ENCODE data around the gene KAT14. TPM values are rescaled to one million over a fixed set of nuclear protein-coding genes. Genes with fewer than 3 reads are reported as not detected.

The KAT14 gene
- total RNA-seq, 1 experiment from 2014 or later = 10.8 TPM

GRCh38 chr20:18144541-18145099 is 7.0 kb downstream of the KAT14 start:
- DNase-seq = peak; percentile 88
- Histone ChIP-seq H3F3A (ENCODE audit: low read length, unreplicated experiment) (no peaks in the 10 kb centered on the region), H3K27me3 (ENCODE audit: low read length) (no peaks in the 10 kb centered on the region), H3K79me2 (ENCODE audit: low read length) (peaks cover 25% of the 10 kb centered on the region), H3K27ac (ENCODE audit: low read length) (peak overlapping the region; percentile 58), H3K36me3 (ENCODE audit: low read depth, low read length) (0 out of 2 replicates have a peak, but pooled peaks cover 11% of the 10 kb centered on the region), H2AFZ (ENCODE audit: low read length) (no peak overlapping the region), H3K4me3 (ENCODE audit: low read length) (peak overlapping the region; percentile 3; the same call in 1 of the 2 replicates), H3K9ac (ENCODE audit: low read length) (no peak overlapping the region), H3K9me3 (ENCODE audit: low read length) (no peaks in the 10 kb centered on the region), H4K20me1 (ENCODE audit: low read length) (no peaks in the 10 kb centered on the region), H3K4me1 (ENCODE audit: insufficient read depth, low read length) (peaks cover 23% of the 10 kb centered on the region), H3K9me2 (replicated peaks; ENCODE audit: low read length) (no peaks in the 10 kb centered on the region), H3K4me2 (ENCODE audit: low read length) (peak overlapping the region; percentile 47)
- ATAC-seq = peak; percentile 98
- BruUV-seq (replicated peaks) = no TSS peak
- ChIA-PET CTCF (no interaction called here), POLR2A (ENCODE audit: unreplicated experiment) (no interaction called here)
- intact Hi-C loops (cut with micrococcal nuclease) = no loop called here
- TF ChIP-seq EZH2 (IDR thresholded peaks at IDR 0.05; ENCODE audit: low read length, unreplicated experiment) = no peak
- no peak for TF ChIP-seq EZH2phosphoT487 (IDR thresholded peaks at IDR 0.05; ENCODE audit: borderline replicate concordance, low read length)
- no peak for TF ChIP-seq CTCF (conservative IDR thresholded peaks at IDR 0.05; ENCODE audit: low read depth, low read length)

GRCh38 chr20:18154342-18154741 is 16.7 kb downstream of the KAT14 start:
- ChIA-PET CTCF (no interaction called here), POLR2A (ENCODE audit: unreplicated experiment) (no interaction called here)
- Histone ChIP-seq H3K4me3 (ENCODE audit: low read length) (no peak overlapping the region), H3F3A (ENCODE audit: low read length, unreplicated experiment) (no peaks in the 10 kb centered on the region), H3K4me1 (ENCODE audit: insufficient read depth, low read length) (no peaks in the 10 kb centered on the region), H2AFZ (ENCODE audit: low read length) (no peak overlapping the region), H3K4me2 (ENCODE audit: low read length) (no peak overlapping the region), H3K27ac (ENCODE audit: low read length) (no peak overlapping the region), H3K36me3 (ENCODE audit: low read depth, low read length) (no peaks in the 10 kb centered on the region; the same call in 1 of the 2 replicates), H3K9me3 (ENCODE audit: low read length) (no peaks in the 10 kb centered on the region), H4K20me1 (ENCODE audit: low read length) (no peaks in the 10 kb centered on the region), H3K9me2 (replicated peaks; ENCODE audit: low read length) (no peaks in the 10 kb centered on the region), H3K9ac (ENCODE audit: low read length) (no peak overlapping the region), H3K27me3 (ENCODE audit: low read length) (no peaks in the 10 kb centered on the region), H3K79me2 (ENCODE audit: low read length) (no peaks in the 10 kb centered on the region)
- no peak for TF ChIP-seq CTCF (conservative IDR thresholded peaks at IDR 0.05; ENCODE audit: low read depth, low read length)
- no peak for TF ChIP-seq EZH2 (IDR thresholded peaks at IDR 0.05; ENCODE audit: low read length, unreplicated experiment)
- TF ChIP-seq EZH2phosphoT487 (IDR thresholded peaks at IDR 0.05; ENCODE audit: borderline replicate concordance, low read length) = no peak
- no peak for ATAC-seq
- DNase-seq = no peak
- intact Hi-C loops (cut with micrococcal nuclease) = no loop called here
- no TSS peak for BruUV-seq (replicated peaks)

DNA sequence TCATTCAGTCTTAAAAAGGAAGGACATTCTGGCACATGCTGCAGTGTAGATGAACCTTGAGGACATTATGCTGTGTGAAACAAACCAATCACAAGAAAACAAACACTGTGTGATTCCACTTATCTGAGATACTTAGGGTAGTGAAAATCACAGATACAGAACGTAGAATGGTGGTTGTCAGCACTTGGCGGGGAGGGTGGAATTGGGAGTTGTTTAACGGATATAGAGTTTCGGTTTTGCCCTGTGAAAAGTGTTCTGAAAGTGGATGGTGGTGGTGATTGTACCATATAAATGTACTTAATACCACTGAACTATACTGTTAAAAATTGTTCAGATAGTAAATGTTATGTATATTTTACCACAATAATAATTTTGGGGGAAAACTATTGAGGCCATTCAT is 18.4 kb downstream of the KAT14 start:
- Histone ChIP-seq H3K4me1 (ENCODE audit: insufficient read depth, low read length) (no peaks in the 10 kb centered on the region), H3F3A (ENCODE audit: low read length, unreplicated experiment) (no peaks in the 10 kb centered on the region), H3K9ac (ENCODE audit: low read length) (no peak overlapping the region), H3K9me3 (ENCODE audit: low read length) (no peaks in the 10 kb centered on the region), H3K36me3 (ENCODE audit: low read depth, low read length) (no peaks in the 10 kb centered on the region; the same call in 1 of the 2 replicates), H3K9me2 (replicated peaks; ENCODE audit: low read length) (no peaks in the 10 kb centered on the region), H4K20me1 (ENCODE audit: low read length) (no peaks in the 10 kb centered on the region), H3K27me3 (ENCODE audit: low read length) (no peaks in the 10 kb centered on the region), H3K79me2 (ENCODE audit: low read length) (no peaks in the 10 kb centered on the region), H2AFZ (ENCODE audit: low read length) (no peak overlapping the region), H3K4me3 (ENCODE audit: low read length) (no peak overlapping the region), H3K27ac (ENCODE audit: low read length) (no peak overlapping the region), H3K4me2 (ENCODE audit: low read length) (no peak overlapping the region)
- BruUV-seq (replicated peaks) = no TSS peak
- no peak for TF ChIP-seq EZH2 (IDR thresholded peaks at IDR 0.05; ENCODE audit: low read length, unreplicated experiment)
- no peak for TF ChIP-seq CTCF (conservative IDR thresholded peaks at IDR 0.05; ENCODE audit: low read depth, low read length)
- TF ChIP-seq EZH2phosphoT487 (IDR thresholded peaks at IDR 0.05; ENCODE audit: borderline replicate concordance, low read length) = no peak
- intact Hi-C loops (cut with micrococcal nuclease) = no loop called here
- CTCF ChIA-PET = no interaction called here
- DNase-seq = no peak
- POLR2A ChIA-PET (ENCODE audit: unreplicated experiment) = no interaction called here
- ATAC-seq = no peak
